Activated T-cell treated with anti-CD3 and anti-CD28 coated beads for 48 hours (primary cell): ENCODE data around the gene ANTXR2.
"Not testable (repeated sequence)": the region's sequence is repeated elsewhere in the genome, so short reads cannot be mapped to it uniquely, and the experiment has no call there.

ENCODE experiments used
- DNase-seq: peaks from one replicate; pipeline ENCODE4 v3.0.0-alpha.2; 2020; ENCODE audit warnings: low read depth

The ANTXR2 gene

DNA sequence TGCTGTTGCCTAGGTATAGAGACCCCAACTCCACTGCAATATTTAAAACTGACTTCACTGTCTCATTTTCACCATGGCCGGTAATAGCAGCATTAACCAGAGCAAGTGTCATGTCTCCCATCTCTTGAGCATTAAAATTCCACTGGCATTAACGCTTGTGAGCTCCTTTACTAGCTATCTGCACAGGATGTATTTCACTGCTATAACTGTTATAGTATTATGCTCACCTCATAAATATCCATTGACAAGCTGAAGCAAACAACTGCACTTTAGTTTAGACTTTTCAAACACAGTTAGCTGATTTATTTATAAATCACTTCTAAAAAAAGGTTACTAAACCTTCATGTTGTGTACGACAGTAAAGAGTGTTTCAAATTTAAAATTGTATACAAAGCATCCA is 157.8 kb downstream of the ANTXR2 start:
- no peak for DNase-seq

DNA sequence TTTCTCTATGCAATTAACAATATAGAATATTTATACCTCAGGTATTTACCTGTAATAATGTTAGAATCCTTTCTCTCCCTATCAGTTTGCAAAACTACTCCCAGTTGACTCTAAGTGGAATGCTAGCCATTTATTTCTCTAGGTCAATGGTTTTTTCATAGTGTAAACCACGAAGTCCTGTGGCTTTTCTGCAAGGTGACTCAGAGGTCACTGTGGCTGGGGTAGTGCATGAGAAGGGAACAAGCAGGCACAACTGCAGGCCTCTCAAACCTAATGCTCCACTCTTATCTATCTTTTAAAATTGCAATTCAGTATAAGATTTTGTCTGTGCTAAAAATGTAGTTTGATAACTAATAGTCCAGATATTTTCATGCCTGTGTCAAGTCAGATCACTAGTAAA is 159.4 kb downstream of the ANTXR2 start:
- no peak for DNase-seq

DNA sequence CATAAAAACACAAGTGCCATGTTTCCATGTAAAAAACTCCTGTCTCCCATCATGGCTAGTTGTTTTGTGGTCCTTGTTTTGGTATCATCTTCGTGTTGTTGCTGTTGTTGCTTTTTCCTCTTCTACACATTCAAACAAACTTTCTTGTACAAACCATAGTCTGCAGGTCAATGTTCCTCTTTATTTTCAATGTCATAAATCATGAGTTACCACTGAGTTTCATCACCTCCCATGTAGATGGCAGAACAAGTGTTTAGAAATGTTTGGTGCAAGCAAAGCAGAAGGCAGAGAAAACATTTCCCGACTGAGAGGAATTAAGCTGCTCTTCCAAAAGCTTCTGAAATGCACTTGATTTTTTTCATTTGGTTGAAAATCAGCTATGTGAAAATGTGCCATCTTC is 166.0 kb downstream of the ANTXR2 start:
- no peak for DNase-seq

DNA sequence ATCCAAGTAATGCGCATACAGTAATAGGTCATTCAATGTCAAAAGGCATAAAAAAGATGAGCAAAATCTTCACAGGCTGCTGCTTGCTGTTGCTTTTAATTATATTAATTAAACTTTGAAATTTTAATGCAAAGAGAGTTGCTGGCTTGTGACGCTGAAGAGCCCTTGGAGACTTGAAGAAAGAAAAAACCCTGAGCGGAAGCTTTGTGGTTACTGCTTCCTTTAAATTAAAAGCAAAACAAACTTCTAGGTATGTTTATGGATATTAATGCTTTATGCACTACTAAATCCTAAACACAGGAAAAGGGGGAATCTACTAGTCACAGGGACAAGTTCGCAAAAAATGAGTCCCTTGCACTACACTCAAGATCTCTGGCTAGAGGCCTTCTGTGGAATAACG is 166.7 kb downstream of the ANTXR2 start:
- no peak for DNase-seq

DNA sequence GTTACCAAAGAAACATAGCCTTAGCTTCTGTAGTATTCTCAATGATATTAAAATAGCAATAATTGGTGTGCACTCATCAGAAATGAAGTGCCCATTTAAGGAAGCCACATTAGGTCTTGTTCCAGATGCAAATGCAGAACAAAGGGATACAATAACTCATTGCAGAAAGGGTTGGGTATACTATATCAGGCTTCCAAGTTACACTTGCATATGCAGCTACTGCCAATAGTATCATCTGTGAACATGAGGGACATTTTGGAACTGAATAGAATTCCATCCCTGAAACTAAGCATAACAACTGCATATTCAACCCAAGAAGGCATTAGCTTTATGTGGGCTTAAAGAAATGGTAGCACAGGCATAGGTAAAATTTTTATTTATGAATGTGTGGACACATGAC is 167.8 kb downstream of the ANTXR2 start:
- DNase-seq = no peak

DNA sequence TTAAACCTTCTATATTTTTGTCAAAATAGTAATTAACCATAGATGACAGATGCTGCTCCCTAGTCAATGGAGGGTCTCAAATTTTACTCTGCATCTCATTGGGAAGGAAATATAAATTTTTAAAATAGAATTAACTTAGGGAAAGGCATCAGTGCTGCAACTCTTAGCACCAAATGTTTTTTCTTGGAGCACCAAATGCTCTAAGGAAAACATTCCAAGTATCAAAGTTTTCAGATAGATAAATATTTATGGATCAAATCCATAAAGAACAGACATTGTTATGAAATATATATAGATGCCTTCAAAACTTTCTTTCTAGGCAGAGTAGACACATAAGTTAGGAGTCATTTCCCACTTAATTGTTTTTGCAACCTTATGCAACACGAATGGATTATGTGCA is 168.7 kb downstream of the ANTXR2 start:
- DNase-seq = no peak

DNA sequence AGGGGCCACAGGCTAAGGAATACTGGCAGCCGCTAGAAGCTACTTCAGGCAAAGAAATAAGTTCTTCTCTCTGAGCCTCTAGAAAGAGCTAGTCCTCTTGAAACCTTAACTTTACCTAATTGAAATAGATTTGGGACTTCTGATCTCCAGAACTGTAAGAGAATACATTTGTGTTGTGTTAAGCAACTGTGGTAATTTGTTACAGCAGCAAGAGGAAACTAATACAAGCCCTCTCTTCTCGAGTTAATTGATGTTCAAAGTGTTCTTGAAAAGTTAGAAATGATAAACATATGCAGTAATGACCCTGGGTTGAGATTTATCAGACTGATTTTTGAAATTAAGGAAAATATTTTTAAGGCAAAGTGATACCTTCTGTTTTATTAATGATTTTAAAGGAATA is 172.8 kb downstream of the ANTXR2 start:
- DNase-seq = no peak

DNA sequence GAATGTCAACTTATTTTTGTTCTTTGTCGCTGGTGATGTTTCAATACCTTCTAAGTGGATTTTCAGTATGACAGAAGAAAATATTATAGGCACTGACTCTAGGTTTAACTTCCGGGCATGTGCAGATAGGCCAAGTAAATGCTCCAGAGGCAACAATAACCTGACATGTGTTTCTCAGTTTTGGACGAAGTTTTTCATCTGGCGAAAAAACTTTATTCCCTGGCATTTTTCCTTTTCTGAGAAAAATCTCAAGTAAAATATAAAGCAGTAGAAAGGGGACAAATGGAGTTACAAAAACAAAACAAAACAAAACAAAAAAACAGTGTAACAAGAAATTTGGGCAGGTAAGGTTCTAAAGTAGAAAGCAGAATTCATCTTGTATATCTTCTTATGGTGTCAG is 173.5 kb downstream of the ANTXR2 start:
- no peak for DNase-seq

DNA sequence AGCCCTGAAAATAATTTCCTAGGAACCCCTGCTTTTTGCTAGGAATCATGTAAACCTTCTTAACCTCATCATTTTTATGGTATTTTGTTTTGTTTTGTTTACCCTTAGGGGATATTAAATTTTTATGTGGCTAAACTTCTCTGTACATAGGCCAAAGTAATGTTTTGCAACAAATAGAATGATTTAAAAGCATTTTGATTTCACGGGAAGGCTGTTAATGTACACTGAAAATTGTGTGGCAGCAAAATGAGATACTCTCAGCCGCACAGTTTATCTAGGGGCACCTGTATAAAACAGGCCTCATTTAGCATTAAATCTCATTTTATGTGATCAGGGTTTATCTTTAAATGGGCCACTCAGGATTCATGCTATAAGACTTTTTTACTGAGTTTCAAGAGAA is 175.0 kb downstream of the ANTXR2 start:
- DNase-seq = no peak

DNA sequence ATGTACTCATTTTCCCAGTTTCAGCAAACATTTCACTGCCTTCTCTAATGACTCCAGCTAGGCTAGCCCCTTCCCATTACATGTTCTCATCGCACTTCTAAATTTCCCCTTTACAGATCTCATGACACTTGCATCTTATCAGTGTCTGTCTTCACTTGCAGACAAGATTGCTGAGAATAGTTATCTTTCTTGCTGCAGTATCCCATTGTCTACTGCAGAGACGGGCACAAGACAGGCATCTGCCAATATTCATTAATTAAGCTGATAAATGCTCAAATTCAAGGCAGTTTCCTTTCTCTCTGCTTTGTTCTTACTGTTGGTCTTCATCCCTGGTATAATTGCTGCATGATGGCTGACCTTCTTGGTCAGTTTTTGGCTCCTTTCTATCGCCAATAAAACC is 175.9 kb downstream of the ANTXR2 start:
- no peak for DNase-seq

DNA sequence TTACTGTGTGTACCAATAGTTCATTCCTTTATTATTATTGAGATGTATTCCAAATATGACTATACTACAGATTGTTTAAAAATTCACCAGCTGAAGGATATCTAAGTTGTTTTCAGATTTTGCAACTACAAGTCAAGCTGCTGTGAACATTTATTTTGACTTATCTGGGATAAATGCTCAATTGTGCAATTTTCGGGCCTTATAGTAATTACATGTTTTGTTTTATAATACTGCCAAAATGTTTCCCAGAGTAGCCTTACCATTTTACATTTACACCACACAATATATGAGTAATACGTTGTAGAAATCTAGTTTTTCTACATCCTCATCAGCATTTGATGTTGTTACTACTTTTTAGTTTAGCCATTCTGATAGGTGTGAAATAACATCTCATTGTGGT is 179.6 kb downstream of the ANTXR2 start:
- DNase-seq = no peak

DNA sequence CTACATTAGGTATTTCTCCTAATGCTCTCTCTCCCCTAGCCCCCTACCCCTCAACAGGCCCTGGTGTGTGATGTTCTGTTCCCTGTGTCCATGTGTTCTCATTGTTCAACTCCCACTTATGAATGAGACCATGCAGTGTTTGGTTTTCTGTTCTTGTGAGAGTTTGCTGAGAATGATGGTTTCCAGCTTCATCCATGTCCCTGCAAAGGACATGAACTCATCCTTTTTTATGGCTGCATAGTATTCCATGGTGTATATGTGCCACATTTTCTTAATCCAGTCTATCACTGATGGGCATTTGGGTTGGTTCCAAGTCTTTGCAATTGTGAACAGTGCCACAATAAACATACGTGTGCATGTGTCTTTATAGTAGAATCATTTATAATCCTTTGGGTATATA is 184.0 kb downstream of the ANTXR2 start:
- not testable (repeated sequence) for DNase-seq

DNA sequence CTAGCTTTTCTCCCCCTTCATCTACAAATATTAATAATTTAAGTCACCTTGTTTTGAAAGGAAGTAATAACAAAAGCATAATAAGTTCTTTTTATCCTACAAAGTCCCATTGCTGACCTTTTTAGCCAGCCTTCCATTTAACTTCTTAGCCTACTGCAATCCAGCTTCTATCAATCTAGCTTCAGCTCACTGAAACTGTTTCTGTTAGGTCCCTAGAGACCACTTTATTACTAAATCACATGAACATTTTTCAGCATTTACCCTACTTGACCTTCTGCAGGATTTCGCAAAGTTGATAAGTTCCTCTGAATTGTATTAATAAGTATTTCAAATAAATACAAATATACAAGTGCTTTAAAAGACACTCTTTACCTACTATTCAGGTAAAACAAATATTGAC is 186.5 kb downstream of the ANTXR2 start:
- no peak for DNase-seq

DNA sequence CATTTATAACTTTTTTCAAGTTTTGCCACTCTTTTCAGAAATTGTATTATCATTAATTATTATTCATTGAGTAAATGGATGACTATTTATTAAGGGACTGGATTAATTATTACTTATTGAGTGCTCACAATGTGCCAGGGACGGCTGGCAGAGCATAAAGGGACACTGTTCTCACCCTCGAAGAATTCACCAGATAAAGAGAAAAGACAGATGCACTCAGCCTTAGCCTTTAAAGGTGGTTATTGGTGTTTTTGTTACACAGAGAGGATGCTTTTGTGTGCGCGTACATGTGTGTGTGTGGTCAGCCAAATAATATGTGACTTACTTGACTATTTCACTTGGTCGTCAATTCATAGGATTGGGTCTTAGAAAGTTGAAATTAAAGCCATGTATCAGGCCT is 187.0 kb downstream of the ANTXR2 start:
- no peak for DNase-seq

DNA sequence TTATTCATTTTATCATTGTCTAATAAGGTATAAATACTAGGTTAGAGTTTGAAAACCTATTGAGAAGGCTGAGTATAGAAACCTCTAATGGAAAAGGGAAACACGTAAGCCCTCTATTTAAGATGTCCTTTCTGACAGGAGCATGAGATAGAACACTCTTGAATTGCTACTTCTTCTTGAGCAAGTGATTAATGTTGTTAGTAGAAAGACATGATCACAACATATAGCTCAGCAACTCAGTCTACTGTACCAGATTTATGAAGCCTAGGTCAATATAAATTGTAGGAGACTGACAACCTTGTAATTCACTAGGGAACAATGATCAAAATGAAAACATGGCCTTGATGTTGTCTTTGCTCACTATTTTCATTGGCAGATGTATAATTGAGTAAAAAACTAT is 189.7 kb downstream of the ANTXR2 start:
- no peak for DNase-seq

DNA sequence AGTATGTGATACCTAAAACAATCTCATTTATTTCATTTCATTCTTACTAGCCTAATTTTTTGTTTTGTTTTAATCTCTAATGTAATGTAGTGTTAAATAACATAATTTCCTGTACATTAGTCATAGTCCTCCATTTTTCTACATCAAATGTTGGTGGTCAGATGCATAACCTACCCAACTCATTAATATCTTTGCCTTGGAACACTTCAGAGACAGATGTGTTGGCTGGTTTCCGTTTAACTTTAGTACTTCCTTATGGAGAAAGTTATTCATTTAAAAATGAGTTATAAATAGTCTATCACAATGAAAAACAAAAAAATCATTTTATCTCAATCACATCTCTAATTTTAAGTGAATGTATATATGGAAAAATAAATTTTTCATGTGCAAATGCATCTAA is 190.2 kb downstream of the ANTXR2 start:
- no peak for DNase-seq

DNA sequence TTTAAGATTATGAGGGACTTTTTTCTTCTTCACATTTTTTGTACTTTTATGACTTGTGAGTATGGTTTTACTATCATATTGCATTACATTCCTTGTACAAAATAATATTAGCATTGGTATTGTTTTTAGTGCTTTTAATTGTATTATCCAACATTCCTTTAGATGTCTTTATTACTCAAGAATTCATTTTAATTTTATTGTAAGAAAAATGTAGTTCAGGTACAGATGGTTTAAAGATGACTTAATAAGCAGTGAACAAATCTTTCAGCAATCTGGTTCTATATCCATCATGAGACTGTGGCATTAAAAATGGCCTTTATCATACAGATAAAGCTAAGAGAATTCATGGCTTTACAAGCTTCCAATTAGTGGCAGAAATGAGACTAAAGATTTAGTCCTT is 191.6 kb downstream of the ANTXR2 start:
- DNase-seq = no peak

DNA sequence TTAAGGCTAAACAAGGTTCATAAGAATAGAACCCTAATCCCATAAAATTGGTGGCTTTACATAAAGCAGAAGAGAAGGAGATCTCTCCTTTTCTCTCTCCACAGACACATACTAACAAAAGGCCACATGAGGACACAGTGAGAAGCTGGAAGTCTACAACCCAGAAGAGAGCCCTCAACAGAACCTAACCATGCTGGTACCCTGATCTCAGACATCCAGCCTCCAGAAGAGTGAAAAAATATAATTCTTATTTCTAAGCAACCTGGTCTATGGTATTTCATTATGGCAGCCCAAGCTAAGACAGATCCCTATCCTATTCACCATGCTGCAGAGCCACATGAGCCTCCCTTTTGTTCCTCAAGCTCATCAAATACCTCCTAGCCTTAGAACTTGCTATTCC is 195.5 kb downstream of the ANTXR2 start:
- no peak for DNase-seq

DNA sequence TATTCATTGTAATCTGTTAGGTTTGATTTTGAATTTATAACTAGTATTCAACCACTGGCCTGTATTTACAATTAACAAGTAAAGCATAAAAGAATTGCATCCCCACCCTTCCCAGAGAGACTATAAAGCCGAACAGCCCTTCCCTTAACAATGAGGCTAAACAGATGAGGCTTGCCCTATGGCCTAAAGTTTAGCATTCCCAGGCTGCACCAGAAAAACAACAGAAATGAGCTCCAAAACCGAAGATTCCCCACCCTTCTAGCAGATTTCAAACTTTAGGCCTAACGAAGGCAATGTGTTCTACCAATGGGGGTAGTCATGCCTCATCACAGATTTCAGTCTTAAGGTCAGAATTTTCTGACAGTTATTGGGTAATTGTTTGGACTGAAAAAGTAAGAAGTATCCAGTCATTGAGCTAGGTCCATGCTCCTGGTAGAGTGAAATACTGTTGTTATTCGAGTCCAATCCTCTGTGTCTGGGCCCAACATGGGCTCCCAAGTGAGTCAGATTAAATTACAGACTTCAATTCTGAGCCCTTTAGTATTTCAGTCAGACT is 197.6 kb downstream of the ANTXR2 start:
- no peak for DNase-seq

DNA sequence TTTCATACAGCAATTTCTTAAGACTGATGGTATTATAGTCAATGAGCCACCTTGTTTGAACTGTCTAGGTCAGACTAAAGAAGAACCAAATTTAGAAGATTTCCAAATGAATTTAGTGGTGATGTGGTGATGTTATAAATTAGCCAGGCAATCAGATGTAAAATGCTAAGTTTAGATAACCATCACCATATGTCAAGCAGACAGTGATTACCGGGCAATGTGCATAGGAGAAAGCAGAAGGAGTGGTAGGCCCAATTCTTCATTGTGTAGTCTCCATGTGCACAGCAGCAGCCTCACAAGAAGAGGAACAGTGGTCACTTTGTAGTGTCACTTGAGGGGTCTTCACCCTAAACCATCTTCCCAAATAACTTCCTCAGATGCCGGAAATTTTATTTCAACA is 198.8 kb downstream of the ANTXR2 start:
- DNase-seq = no peak

DNA sequence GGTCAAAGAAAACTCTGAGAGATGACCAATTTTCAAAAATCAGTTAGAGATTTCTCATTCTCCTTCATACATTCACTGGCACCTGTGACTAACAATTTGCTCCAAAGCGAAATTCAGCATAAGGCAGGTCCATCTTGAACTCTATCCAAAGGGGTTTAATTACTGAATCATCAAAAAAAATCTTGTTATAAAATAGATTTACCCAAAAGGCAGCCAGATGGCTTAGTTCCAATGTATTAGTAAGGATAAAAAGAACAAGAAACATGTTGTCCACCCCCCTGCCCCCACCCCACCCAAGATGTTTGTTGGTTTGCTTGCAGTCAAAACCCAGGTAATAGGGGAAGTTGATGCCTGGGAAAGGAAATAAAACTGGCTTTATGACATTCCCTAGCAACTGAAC is 200.3 kb downstream of the ANTXR2 start:
- DNase-seq = no peak

DNA sequence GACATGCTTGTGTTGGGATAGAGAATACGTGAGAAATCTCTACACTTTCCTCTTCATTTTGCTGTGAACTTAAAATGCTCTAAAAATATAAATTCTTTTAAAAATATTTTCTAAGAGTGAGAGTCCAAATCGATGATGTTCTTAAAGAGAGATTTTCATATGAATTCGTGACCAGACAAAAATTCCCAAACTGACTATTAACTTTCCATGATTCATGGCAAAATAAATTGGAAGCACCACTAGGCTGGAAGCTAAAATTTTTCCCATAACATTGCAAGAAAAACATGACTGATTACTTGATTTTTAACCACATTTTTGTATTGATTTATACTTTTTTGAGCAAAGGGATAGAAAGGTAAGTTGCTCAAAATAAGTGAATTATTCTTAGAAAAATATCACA is 201.1 kb downstream of the ANTXR2 start:
- DNase-seq = no peak

DNA sequence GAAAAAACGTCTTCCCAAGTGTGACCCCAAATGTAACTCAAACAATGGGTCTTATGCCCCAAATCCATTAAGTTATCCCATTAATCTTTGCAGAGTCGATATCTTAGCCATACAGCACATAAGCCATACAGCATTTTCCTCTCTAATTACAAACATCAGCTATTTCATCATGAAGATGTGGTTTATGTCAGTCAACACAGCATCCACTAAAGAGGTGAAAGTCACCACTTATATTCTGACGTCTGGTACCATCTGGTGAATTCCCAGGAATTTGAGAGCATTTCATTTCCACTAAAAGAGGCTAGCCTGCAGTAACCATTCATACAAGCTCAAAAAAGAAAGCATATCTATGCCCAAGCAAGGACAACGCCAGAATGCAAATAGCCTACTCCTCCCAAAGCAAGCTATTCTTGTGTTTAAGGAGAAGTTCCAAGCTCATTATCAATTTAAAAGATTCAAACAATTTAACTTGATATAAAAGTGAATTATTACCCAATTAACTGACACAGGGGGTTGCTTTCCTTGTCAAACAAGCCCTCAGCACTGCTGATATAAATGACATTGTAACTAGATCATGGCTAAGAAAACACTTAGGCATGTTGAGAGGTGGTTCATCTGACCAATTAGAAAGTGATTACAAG is 203.3 kb downstream of the ANTXR2 start:
- no peak for DNase-seq

DNA sequence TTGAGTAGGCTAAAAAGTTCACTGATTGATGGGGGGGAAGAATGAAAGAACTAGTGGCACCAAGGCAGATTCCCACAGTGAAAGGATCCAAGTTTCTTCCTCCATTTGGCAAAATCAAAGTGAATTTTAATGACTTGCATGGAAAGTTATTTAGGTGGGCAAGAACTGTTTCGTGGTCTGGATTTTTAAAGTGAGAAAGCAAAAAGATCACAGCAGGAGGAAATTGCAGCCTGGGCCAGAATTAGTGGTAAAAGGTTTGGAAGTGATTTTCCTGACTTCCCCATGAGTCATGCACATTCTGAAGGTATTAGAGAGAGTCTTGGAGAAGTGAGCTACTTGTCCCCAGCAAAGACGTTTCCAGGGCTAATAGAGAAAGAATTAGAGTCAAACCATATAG is 207.8 kb downstream of the ANTXR2 start:
- no peak for DNase-seq
